ENCODE results near the gene AMBP.

AMBP gene

DNA sequence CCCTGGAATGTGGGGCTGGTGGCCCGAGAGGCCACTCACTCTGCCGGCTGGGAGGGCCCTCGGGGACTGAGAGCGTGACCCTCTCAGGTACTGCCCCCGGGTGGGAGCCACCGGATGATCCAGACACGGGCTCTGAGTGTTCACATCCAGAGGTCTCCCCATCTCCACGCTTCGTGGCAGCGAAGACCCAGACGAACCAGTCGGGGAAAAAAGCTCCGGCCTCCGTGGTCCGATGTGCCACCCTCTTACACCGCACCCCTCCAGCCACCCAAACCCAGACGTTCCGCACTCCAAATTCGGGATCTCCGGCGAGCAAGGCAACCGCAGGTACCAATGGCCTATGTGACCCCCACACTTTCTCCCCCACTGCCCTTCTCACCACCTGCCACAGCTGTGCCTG, 49.5 kb downstream of the AMBP start:
- in situ Hi-C loops (cut with HindIII; ENCODE audit: low pct_ligation_motif_present, low pct_unique_long_range_greater_than_20kb, low sequenced_read_pairs), result no loop called here

DNA sequence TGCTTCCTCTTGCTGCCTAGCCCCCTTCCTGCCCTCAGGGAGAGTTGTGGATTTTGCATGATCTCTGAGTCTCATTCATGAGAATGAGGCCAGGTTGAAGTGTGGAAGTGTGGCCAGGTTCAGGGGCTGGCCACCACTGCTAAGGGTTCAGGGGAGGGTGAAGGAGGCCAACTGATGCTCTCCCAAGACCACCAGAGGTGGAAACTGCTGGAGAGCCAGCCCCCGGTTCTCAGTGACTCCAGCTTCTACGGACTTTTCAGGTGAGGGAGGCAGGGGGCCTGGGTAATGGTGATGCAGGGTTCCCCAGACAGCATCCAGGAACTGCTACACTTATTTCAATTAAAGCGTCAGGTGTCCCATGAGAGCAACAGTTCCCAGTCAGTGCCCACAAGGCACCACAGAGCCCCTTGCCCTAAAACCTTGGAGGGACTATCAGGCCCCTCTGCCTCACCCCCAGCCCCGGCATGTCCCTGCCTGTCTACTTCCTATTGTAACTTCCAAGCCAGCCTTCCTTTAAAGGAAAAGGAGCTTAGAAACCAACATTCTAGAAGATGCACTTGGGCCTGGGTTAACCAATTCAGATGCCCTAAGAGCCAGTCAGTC, 50.1 kb downstream of the AMBP start:
- no peak for DNase-seq
- in situ Hi-C loops (cut with HindIII; ENCODE audit: low pct_ligation_motif_present, low pct_unique_long_range_greater_than_20kb, low sequenced_read_pairs), result no loop called here

More for the DNA sequence above, 49.5 kb downstream of the AMBP start:
- no peak for DNase-seq

GRCh38 chr9:114027159-114027862, 50.8 kb downstream of the AMBP start:
- in situ Hi-C loops (cut with HindIII; ENCODE audit: low pct_ligation_motif_present, low pct_unique_long_range_greater_than_20kb, low sequenced_read_pairs), result no loop called here
- no peak for DNase-seq

GRCh38 chr9:114026335-114026734, 51.8 kb downstream of the AMBP start:
- in situ Hi-C loops (cut with HindIII; ENCODE audit: low pct_ligation_motif_present, low pct_unique_long_range_greater_than_20kb, low sequenced_read_pairs), result no loop called here
- no peak for DNase-seq

DNA sequence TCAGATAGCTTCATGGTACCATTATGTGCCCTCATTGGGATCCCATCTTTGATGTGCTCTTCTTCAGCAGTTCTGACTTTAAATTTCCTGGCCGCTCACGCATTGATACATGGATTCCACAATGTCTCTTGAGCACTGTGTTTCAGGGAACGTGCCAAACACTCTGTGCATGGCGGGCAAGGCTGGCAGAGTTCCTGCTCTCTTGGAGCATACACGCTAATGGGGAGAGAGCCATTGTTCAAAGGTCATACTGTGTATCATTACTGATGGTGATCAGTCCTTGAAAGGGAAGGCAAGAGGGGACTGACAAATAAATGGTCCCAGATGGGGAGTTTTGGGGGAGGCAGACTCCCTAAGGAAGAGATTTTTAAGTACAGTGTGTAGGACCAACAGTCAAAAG, 52.3 kb downstream of the AMBP start:
- in situ Hi-C loops (cut with HindIII; ENCODE audit: low pct_ligation_motif_present, low pct_unique_long_range_greater_than_20kb, low sequenced_read_pairs), result no loop called here
- no peak for DNase-seq

- DNase-seq, result no peak
- in situ Hi-C loops (cut with HindIII; ENCODE audit: low pct_ligation_motif_present, low pct_unique_long_range_greater_than_20kb, low sequenced_read_pairs), result no loop called here
These were observed 52.8 kb downstream of the AMBP start for GRCh38 chr9:114025196-114025753.

DNA sequence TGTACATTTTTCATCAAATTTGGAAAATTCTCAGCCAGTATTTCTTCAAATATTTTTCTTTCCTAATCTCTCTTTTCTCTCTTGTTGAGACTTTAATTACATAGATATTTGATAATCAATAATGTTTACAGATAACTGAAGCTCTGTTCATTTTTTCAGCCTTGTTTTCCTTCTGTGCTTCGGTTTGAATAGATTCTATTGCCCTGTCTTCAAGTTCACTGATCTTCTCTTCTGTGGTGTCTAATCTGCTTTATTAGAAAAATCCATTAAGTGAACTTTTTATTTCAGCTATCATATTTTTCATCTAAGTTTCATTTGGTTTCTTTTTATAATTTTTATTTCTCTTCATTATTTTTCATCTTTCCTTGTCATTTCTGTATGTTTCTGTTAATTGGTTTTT, 54.1 kb downstream of the AMBP start:
- in situ Hi-C loops (cut with HindIII; ENCODE audit: low pct_ligation_motif_present, low pct_unique_long_range_greater_than_20kb, low sequenced_read_pairs), result no loop called here
- no peak for DNase-seq

DNA sequence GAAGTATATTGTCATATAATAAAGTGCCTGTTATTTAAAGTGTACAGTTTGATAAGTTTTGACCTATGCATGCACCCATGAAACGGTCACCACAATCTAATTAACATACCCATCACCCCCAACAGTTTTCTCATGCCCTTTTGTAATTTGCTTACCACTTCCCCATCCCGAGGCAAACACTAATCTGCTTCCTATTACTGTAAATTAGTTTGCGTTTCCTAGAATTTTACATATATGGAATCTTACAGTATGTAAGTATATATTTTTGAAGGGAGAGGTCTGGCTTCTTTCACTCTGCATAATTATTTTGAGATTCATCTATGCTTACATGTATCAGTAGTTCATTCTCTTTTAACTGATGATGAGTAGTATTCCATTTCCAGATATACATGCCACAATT, 56.5 kb downstream of the AMBP start:
- in situ Hi-C loops (cut with HindIII; ENCODE audit: low pct_ligation_motif_present, low pct_unique_long_range_greater_than_20kb, low sequenced_read_pairs), result no loop called here
- DNase-seq, result no peak

DNA sequence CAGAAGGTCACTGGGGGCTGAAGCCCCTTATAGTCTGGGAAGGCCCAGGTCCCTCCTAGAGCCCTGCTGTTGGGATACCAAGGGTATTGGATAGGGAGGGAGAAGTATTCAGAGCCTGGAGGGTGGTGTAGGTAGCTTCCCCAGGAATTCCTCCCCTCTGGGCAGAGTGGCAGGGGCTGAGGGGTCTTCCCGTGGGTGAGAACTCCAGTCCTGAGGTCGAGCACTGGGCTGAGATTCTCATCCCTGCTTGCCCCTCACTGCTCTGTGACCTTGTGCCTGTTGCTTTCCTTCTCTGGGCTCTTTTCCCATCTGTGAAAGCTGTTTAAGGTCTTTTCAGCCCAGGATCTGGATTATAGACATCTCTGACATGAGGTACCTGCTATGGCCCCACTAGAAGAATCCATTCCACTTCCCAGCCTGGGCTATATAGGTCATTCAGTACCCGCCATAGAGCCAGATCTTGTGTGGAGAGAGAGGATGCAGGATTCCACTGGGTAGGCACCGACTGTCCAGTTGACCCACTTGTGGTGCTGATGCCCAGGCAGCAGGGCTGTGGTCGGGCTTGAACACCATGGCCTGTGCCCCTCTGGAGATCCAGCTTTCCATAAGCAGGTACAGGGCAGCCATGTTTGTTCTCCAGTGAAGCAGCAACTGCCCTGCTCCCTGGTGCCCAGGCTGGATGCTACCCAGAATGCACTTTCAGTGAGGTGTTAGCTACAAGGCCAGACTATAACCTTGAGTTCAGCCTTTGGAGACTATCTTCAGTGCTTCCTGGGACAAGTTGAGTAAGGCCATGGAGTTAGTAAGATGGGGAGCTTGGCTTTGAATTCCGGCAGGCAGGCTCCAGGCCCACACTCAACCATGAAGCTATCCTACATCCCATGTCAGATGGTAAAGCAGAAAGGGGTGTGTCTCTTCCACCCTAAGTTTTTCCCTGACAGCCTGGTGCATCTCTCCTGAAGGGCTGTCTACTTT, 60.1 kb downstream of the AMBP start:
- in situ Hi-C loops (cut with HindIII; ENCODE audit: low pct_ligation_motif_present, low pct_unique_long_range_greater_than_20kb, low sequenced_read_pairs), result no loop called here
- no peak for DNase-seq

GRCh38 chr9:114016629-114017423, 61.3 kb downstream of the AMBP start:
- DNase-seq, result no peak
- in situ Hi-C loops (cut with HindIII; ENCODE audit: low pct_ligation_motif_present, low pct_unique_long_range_greater_than_20kb, low sequenced_read_pairs), result no loop called here

GRCh38 chr9:114016101-114016500, 62.0 kb downstream of the AMBP start:
- in situ Hi-C loops (cut with HindIII; ENCODE audit: low pct_ligation_motif_present, low pct_unique_long_range_greater_than_20kb, low sequenced_read_pairs), result no loop called here
- no peak for DNase-seq

DNA sequence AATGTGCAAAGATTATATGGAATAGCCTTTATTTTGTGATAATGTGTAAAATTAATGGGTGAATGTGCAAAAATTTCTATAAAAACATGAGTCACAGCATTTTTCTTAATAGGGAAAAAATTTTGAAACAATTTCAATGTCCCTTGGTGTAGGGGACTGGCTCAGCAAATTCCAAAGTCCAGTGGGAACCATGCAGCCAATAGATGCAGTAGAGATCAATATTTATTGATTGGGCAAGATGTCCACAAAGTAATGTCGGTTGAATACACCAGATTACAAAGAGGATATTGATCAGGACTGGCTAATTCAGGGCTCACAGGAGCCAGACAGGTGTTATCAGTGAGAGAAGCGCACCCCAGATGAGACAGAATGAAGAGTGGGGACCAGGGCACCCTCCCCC, 62.5 kb downstream of the AMBP start:
- no peak for DNase-seq
- in situ Hi-C loops (cut with HindIII; ENCODE audit: low pct_ligation_motif_present, low pct_unique_long_range_greater_than_20kb, low sequenced_read_pairs), result no loop called here

- in situ Hi-C loops (cut with HindIII; ENCODE audit: low pct_ligation_motif_present, low pct_unique_long_range_greater_than_20kb, low sequenced_read_pairs), result no loop called here
- no peak for DNase-seq
These were observed 64.1 kb downstream of the AMBP start for GRCh38 chr9:114014044-114014443.

DNA sequence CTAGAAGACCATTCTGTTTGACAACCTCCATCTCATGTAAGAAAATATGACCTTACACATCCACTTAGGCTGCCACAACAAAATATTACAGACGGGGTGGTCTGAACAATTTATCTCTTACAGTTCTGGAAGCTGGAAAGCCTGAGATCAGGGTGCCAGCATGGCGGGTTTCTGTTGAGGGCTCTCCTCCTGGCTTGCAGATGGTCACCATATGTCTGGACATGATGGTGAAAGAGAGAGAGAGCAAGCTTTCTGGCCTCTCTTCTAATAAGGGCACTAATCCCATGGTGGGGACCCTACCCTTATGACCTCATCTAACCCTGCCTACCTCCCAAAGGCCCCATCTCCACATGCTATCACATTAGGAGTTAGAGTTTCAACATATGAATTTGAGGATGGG, 66.0 kb downstream of the AMBP start:
- DNase-seq, result no peak
- in situ Hi-C loops (cut with HindIII; ENCODE audit: low pct_ligation_motif_present, low pct_unique_long_range_greater_than_20kb, low sequenced_read_pairs), result no loop called here

- DNase-seq, result no peak
- in situ Hi-C loops (cut with HindIII; ENCODE audit: low pct_ligation_motif_present, low pct_unique_long_range_greater_than_20kb, low sequenced_read_pairs), result no loop called here
These were observed 66.8 kb downstream of the AMBP start for GRCh38 chr9:114011313-114011712.
